Measurements from ENCODE around the gene KCNAB2. TPM values are rescaled to one million over a fixed set of nuclear protein-coding genes. Genes with fewer than 3 reads are reported as not detected.

Gene KCNAB2
- polyA plus RNA-seq, 2 donors: 2.2 to 2.8 TPM

GRCh38 chr1:6038603-6039002 lies 7.1 kb upstream of the KCNAB2 start:
- H3K27me3 ChIP-seq (ENCODE audit: control insufficient read depth in 1 of 2, insufficient read depth in 2 of 2, low read length in 2 of 2): no peaks in the 10 kb centered on the region
- H3K36me3 ChIP-seq (ENCODE audit: control insufficient read depth in 2 of 2, insufficient read depth in 2 of 2, low read length in 1 of 2): peaks cover 0 to 4% of the 10 kb centered on the region in 2 donors
- H3K4me3 ChIP-seq (ENCODE audit: low read depth in 1 of 2, low read length in 2 of 2): no peak overlapping the region
- WGBS, 2 donors: 62 to 72% methylated on average over 7 of the region's 7 CpGs
- H3K27ac ChIP-seq (ENCODE audit: low read depth in 2 of 2, low read length in 1 of 2): no peak overlapping the region
- H3K9me3 ChIP-seq (ENCODE audit: control insufficient read depth in 2 of 2, insufficient read depth in 1 of 2, low read depth in 1 of 2, low read length in 1 of 2): no peaks in the 10 kb centered on the region
- H3K4me1 ChIP-seq (ENCODE audit: control insufficient read depth in 2 of 2, insufficient read depth in 2 of 2, low read length in 1 of 2): no peaks in the 10 kb centered on the region

- H3K36me3 ChIP-seq (ENCODE audit: control insufficient read depth in 2 of 2, insufficient read depth in 2 of 2, low read length in 1 of 2): peaks cover 0 to 4% of the 10 kb centered on the region in 2 donors
- H3K9me3 ChIP-seq (ENCODE audit: control insufficient read depth in 2 of 2, insufficient read depth in 1 of 2, low read depth in 1 of 2, low read length in 1 of 2): no peaks in the 10 kb centered on the region
- WGBS, 2 donors: 87 to 88% methylated on average over 15 of the region's 15 CpGs
- no peaks in the 10 kb centered on the region for H3K4me1 ChIP-seq (ENCODE audit: control insufficient read depth in 2 of 2, insufficient read depth in 2 of 2, low read length in 1 of 2)
- H3K27me3 ChIP-seq (ENCODE audit: control insufficient read depth in 1 of 2, insufficient read depth in 2 of 2, low read length in 2 of 2): no peaks in the 10 kb centered on the region
- no peak overlapping the region for H3K4me3 ChIP-seq (ENCODE audit: low read depth in 1 of 2, low read length in 2 of 2)
- H3K27ac ChIP-seq (ENCODE audit: low read depth in 2 of 2, low read length in 1 of 2): no peak overlapping the region
Observed at GRCh38 chr1:6039031-6039430, 6.7 kb upstream of the KCNAB2 start.

- Histone ChIP-seq H3K4me3 (ENCODE audit: low read depth in 1 of 2, low read length in 2 of 2) (no peak overlapping the region), H3K27me3 (ENCODE audit: control insufficient read depth in 1 of 2, insufficient read depth in 2 of 2, low read length in 2 of 2) (no peaks in the 10 kb centered on the region), H3K27ac (ENCODE audit: low read depth in 2 of 2, low read length in 1 of 2) (no peak overlapping the region), H3K9me3 (ENCODE audit: control insufficient read depth in 2 of 2, insufficient read depth in 1 of 2, low read depth in 1 of 2, low read length in 1 of 2) (no peaks in the 10 kb centered on the region), H3K36me3 (ENCODE audit: control insufficient read depth in 2 of 2, insufficient read depth in 2 of 2, low read length in 1 of 2) (peaks cover 0 to 4% of the 10 kb centered on the region in 2 donors), H3K4me1 (ENCODE audit: control insufficient read depth in 2 of 2, insufficient read depth in 2 of 2, low read length in 1 of 2) (no peaks in the 10 kb centered on the region)
- WGBS, 2 donors: 89% methylated on average over 15 of the region's 15 CpGs
Observed at GRCh38 chr1:6040444-6040843, 5.2 kb upstream of the KCNAB2 start.

GRCh38 chr1:6040861-6041415 lies 4.8 kb upstream of the KCNAB2 start:
- WGBS, 2 donors: 86 to 90% methylated on average over 22 of the region's 22 CpGs
- peaks cover 0 to 4% of the 10 kb centered on the region in 2 donors for H3K36me3 ChIP-seq (ENCODE audit: control insufficient read depth in 2 of 2, insufficient read depth in 2 of 2, low read length in 1 of 2)
- H3K9me3 ChIP-seq (ENCODE audit: control insufficient read depth in 2 of 2, insufficient read depth in 1 of 2, low read depth in 1 of 2, low read length in 1 of 2): no peaks in the 10 kb centered on the region
- H3K27ac ChIP-seq (ENCODE audit: low read depth in 2 of 2, low read length in 1 of 2): no peak overlapping the region
- H3K4me1 ChIP-seq (ENCODE audit: control insufficient read depth in 2 of 2, insufficient read depth in 2 of 2, low read length in 1 of 2): no peaks in the 10 kb centered on the region
- no peak overlapping the region for H3K4me3 ChIP-seq (ENCODE audit: low read depth in 1 of 2, low read length in 2 of 2)
- H3K27me3 ChIP-seq (ENCODE audit: control insufficient read depth in 1 of 2, insufficient read depth in 2 of 2, low read length in 2 of 2): no peaks in the 10 kb centered on the region

- H3K9me3 ChIP-seq (ENCODE audit: control insufficient read depth in 2 of 2, insufficient read depth in 1 of 2, low read depth in 1 of 2, low read length in 1 of 2): no peaks in the 10 kb centered on the region
- peaks cover 0 to 4% of the 10 kb centered on the region in 2 donors for H3K36me3 ChIP-seq (ENCODE audit: control insufficient read depth in 2 of 2, insufficient read depth in 2 of 2, low read length in 1 of 2)
- 61% methylated on average over 20 of the region's 20 CpGs for WGBS, 2 donors
- H3K4me1 ChIP-seq (ENCODE audit: control insufficient read depth in 2 of 2, insufficient read depth in 2 of 2, low read length in 1 of 2): no peaks in the 10 kb centered on the region
- H3K27ac ChIP-seq (ENCODE audit: low read depth in 2 of 2, low read length in 1 of 2): no peak overlapping the region
- no peaks in the 10 kb centered on the region for H3K27me3 ChIP-seq (ENCODE audit: control insufficient read depth in 1 of 2, insufficient read depth in 2 of 2, low read length in 2 of 2)
- H3K4me3 ChIP-seq (ENCODE audit: low read depth in 1 of 2, low read length in 2 of 2): no peak overlapping the region
Observed at GRCh38 chr1:6041432-6042062, 4.1 kb upstream of the KCNAB2 start.

- peaks cover 0 to 4% of the 10 kb centered on the region in 2 donors for H3K36me3 ChIP-seq (ENCODE audit: control insufficient read depth in 2 of 2, insufficient read depth in 2 of 2, low read length in 1 of 2)
- H3K9me3 ChIP-seq (ENCODE audit: control insufficient read depth in 2 of 2, insufficient read depth in 1 of 2, low read depth in 1 of 2, low read length in 1 of 2): no peaks in the 10 kb centered on the region
- no peaks in the 10 kb centered on the region for H3K4me1 ChIP-seq (ENCODE audit: control insufficient read depth in 2 of 2, insufficient read depth in 2 of 2, low read length in 1 of 2)
- H3K27me3 ChIP-seq (ENCODE audit: control insufficient read depth in 1 of 2, insufficient read depth in 2 of 2, low read length in 2 of 2): no peaks in the 10 kb centered on the region
- no peak overlapping the region for H3K27ac ChIP-seq (ENCODE audit: low read depth in 2 of 2, low read length in 1 of 2)
- WGBS, 2 donors: 92 to 96% methylated on average over 5 of the region's 5 CpGs
- H3K4me3 ChIP-seq (ENCODE audit: low read depth in 1 of 2, low read length in 2 of 2): no peak overlapping the region
Observed at GRCh38 chr1:6043561-6043960, 2.1 kb upstream of the KCNAB2 start.

GRCh38 chr1:6044481-6045109 lies 1.1 kb upstream of the KCNAB2 start:
- no peak overlapping the region for H3K27ac ChIP-seq (ENCODE audit: low read depth in 2 of 2, low read length in 1 of 2)
- 84 to 86% methylated on average over 11 of the region's 11 CpGs for WGBS, 2 donors
- no peaks in the 10 kb centered on the region for H3K4me1 ChIP-seq (ENCODE audit: control insufficient read depth in 2 of 2, insufficient read depth in 2 of 2, low read length in 1 of 2)
- no peaks in the 10 kb centered on the region for H3K9me3 ChIP-seq (ENCODE audit: control insufficient read depth in 2 of 2, insufficient read depth in 1 of 2, low read depth in 1 of 2, low read length in 1 of 2)
- H3K36me3 ChIP-seq (ENCODE audit: control insufficient read depth in 2 of 2, insufficient read depth in 2 of 2, low read length in 1 of 2): peaks cover 0 to 4% of the 10 kb centered on the region in 2 donors
- no peak overlapping the region for H3K4me3 ChIP-seq (ENCODE audit: low read depth in 1 of 2, low read length in 2 of 2)
- H3K27me3 ChIP-seq (ENCODE audit: control insufficient read depth in 1 of 2, insufficient read depth in 2 of 2, low read length in 2 of 2): no peaks in the 10 kb centered on the region

GRCh38 chr1:6045110-6045502 lies 582 bp upstream of the KCNAB2 start:
- 75 to 77% methylated on average over 9 of the region's 9 CpGs for WGBS, 2 donors
- Histone ChIP-seq H3K36me3 (ENCODE audit: control insufficient read depth in 2 of 2, insufficient read depth in 2 of 2, low read length in 1 of 2) (peaks cover 0 to 4% of the 10 kb centered on the region in 2 donors), H3K27me3 (ENCODE audit: control insufficient read depth in 1 of 2, insufficient read depth in 2 of 2, low read length in 2 of 2) (no peaks in the 10 kb centered on the region), H3K27ac (ENCODE audit: low read depth in 2 of 2, low read length in 1 of 2) (no peak overlapping the region), H3K4me3 (ENCODE audit: low read depth in 1 of 2, low read length in 2 of 2) (no peak overlapping the region), H3K4me1 (ENCODE audit: control insufficient read depth in 2 of 2, insufficient read depth in 2 of 2, low read length in 1 of 2) (no peaks in the 10 kb centered on the region), H3K9me3 (ENCODE audit: control insufficient read depth in 2 of 2, insufficient read depth in 1 of 2, low read depth in 1 of 2, low read length in 1 of 2) (no peaks in the 10 kb centered on the region)

GRCh38 chr1:6046279-6046678 lies 591 bp downstream of the KCNAB2 start:
- WGBS, 2 donors: 62 to 64% methylated on average over 14 of the region's 14 CpGs
- no peak overlapping the region for H3K4me3 ChIP-seq (ENCODE audit: low read depth in 1 of 2, low read length in 2 of 2)
- H3K4me1 ChIP-seq (ENCODE audit: control insufficient read depth in 2 of 2, insufficient read depth in 2 of 2, low read length in 1 of 2): no peaks in the 10 kb centered on the region
- no peak overlapping the region for H3K27ac ChIP-seq (ENCODE audit: low read depth in 2 of 2, low read length in 1 of 2)
- no peaks in the 10 kb centered on the region for H3K9me3 ChIP-seq (ENCODE audit: control insufficient read depth in 2 of 2, insufficient read depth in 1 of 2, low read depth in 1 of 2, low read length in 1 of 2)
- peaks cover 0 to 4% of the 10 kb centered on the region in 2 donors for H3K36me3 ChIP-seq (ENCODE audit: control insufficient read depth in 2 of 2, insufficient read depth in 2 of 2, low read length in 1 of 2)
- H3K27me3 ChIP-seq (ENCODE audit: control insufficient read depth in 1 of 2, insufficient read depth in 2 of 2, low read length in 2 of 2): no peaks in the 10 kb centered on the region

Data from esophagus (tissue), 2 donors.